Activated B cell treated with CpG ODN at 0.5 μM for 24 hours (primary cell): Measurements from ENCODE around the gene HHIP. TPM values are rescaled to one million over a fixed set of nuclear protein-coding genes. Genes with fewer than 3 reads are reported as not detected.
A peak's percentile ranks its signal among the peaks of the same experiment; 100 is the strongest.

Source experiments
- ATAC-seq: fragments of 200-7000 bp; cut with Tn5 transposase; one replicate; pipeline ENCODE4 v1.10.0; 2021; ENCODE audit warnings: low read depth, mild to moderate bottlenecking, moderate library complexity
- CTCF ChIA-PET: fragments of 350-600 bp; sonication (Branson Sonifier 250); formaldehyde crosslinking; loops from one replicate; lab custom pipeline; 2021; ENCODE audit warnings: antibody characterized with exemption; lab: Charles Lee
- POLR2A ChIA-PET: fragments of 350-600 bp; sonication (Branson Sonifier 250); formaldehyde crosslinking; loops from one replicate; lab custom pipeline; 2021; ENCODE audit warnings: antibody characterized with exemption; lab: Charles Lee
- DNase-seq: peaks from one replicate; pipeline ENCODE4 v3.0.0; 2022
- H3K27ac Mint-ChIP-seq: one replicate; pipeline ENCODE4 v1.8.0; 2020; ENCODE audit warnings: mixed read lengths
- H3K27me3 Mint-ChIP-seq: one replicate; pipeline ENCODE4 v1.8.0; 2021; ENCODE audit warnings: mixed read lengths
- H3K36me3 Mint-ChIP-seq: one replicate; pipeline ENCODE4 v1.8.0; 2021; ENCODE audit warnings: low read depth, mixed read lengths
- H3K4me1 Mint-ChIP-seq: one replicate; pipeline ENCODE4 v1.8.0; 2021; ENCODE audit warnings: mixed read lengths
- H3K4me3 Mint-ChIP-seq: one replicate; pipeline ENCODE4 v1.8.0; 2020; ENCODE audit warnings: mild to moderate bottlenecking, mixed read lengths
- H3K9me3 Mint-ChIP-seq: one replicate; pipeline ENCODE4 v1.8.0; 2020; ENCODE audit warnings: mixed read lengths
- CTCF ChIP-seq: fragments of 200-600 bp; IDR thresholded peaks from one replicate; pipeline ENCODE4 v1.8.0; 2022; ENCODE audit warnings: antibody characterized with exemption, mild to moderate bottlenecking
- intact Hi-C: fragments of 100-400 bp; cut with micrococcal nuclease; formaldehyde crosslinking; loops from one replicate; pipeline ENCODE4 v1.15.1; 2024
- total RNA-seq: library from RNA; stranded (reverse); gene quantifications from 2 replicates; pipeline ENCODE4 v1.2.3, GENCODE V29; 2022

The HHIP gene
- total RNA-seq, 1 donor from 2014 or later, result not detected

GRCh38 chr4:144645102-144645630 is 790 bp upstream of the HHIP start:
- intact Hi-C loops, result no loop called here
- POLR2A ChIA-PET, result no interaction called here
- peaks cover 29% of the 10 kb centered on the region for H3K4me1 Mint-ChIP-seq
- H3K27me3 Mint-ChIP-seq, result peaks cover 29% of the 10 kb centered on the region
- H3K9me3 Mint-ChIP-seq, result no peaks in the 10 kb centered on the region
- ATAC-seq (no peak), DNase-seq (peak; percentile 15)
- H3K4me3 Mint-ChIP-seq, result peak overlapping the region; percentile 61
- no peaks in the 10 kb centered on the region for H3K36me3 Mint-ChIP-seq
- CTCF ChIA-PET, result no interaction called here
- peak overlapping the region; percentile 46 for H3K27ac Mint-ChIP-seq
- no peak for TF ChIP-seq CTCF

- H3K9me3 Mint-ChIP-seq, result no peaks in the 10 kb centered on the region
- no peaks in the 10 kb centered on the region for H3K36me3 Mint-ChIP-seq
- peak overlapping the region; percentile 80 for H3K4me3 Mint-ChIP-seq
- TF ChIP-seq CTCF, result no peak
- no peak overlapping the region for H3K27ac Mint-ChIP-seq
- ChIA-PET CTCF (no interaction called here), POLR2A (no interaction called here)
- peaks cover 32% of the 10 kb centered on the region for H3K27me3 Mint-ChIP-seq
- H3K4me1 Mint-ChIP-seq, result peaks cover 29% of the 10 kb centered on the region
- DNase-seq (no peak), ATAC-seq (no peak)
- intact Hi-C loops, result loop anchor here (1.0 kb wide), 1 partner anchor 288 kb away; no protein-coding TSS in a partner anchor
Measured at GRCh38 chr4:144646523-144647094, 653 bp downstream of the HHIP start.

- no peak overlapping the region for H3K27ac Mint-ChIP-seq
- TF ChIP-seq CTCF, result no peak
- H3K36me3 Mint-ChIP-seq, result no peaks in the 10 kb centered on the region
- ATAC-seq (no peak), DNase-seq (no peak)
- intact Hi-C loops, result no loop called here
- POLR2A ChIA-PET, result no interaction called here
- H3K9me3 Mint-ChIP-seq, result no peaks in the 10 kb centered on the region
- peak overlapping the region; percentile 80 for H3K4me3 Mint-ChIP-seq
- CTCF ChIA-PET, result no interaction called here
- peaks cover 29% of the 10 kb centered on the region for H3K4me1 Mint-ChIP-seq
- H3K27me3 Mint-ChIP-seq, result peaks cover 32% of the 10 kb centered on the region
Measured at GRCh38 chr4:144647095-144647561, 1.2 kb downstream of the HHIP start.

GRCh38 chr4:144647590-144647989 is 1.6 kb downstream of the HHIP start:
- Mint-ChIP-seq H3K36me3 (no peaks in the 10 kb centered on the region), H3K9me3 (no peaks in the 10 kb centered on the region), H3K27me3 (peaks cover 32% of the 10 kb centered on the region), H3K4me3 (peak overlapping the region; percentile 80), H3K27ac (no peak overlapping the region), H3K4me1 (peaks cover 29% of the 10 kb centered on the region)
- intact Hi-C loops, result no loop called here
- TF ChIP-seq CTCF, result no peak
- ChIA-PET POLR2A (no interaction called here), CTCF (no interaction called here)
- ATAC-seq (no peak), DNase-seq (no peak)

GRCh38 chr4:144648042-144648441 is 2.1 kb downstream of the HHIP start:
- Mint-ChIP-seq H3K4me3 (no peak overlapping the region), H3K27me3 (peaks cover 32% of the 10 kb centered on the region), H3K27ac (no peak overlapping the region), H3K4me1 (peaks cover 29% of the 10 kb centered on the region), H3K9me3 (no peaks in the 10 kb centered on the region), H3K36me3 (no peaks in the 10 kb centered on the region)
- no peak for TF ChIP-seq CTCF
- ChIA-PET POLR2A (no interaction called here), CTCF (no interaction called here)
- ATAC-seq (no peak), DNase-seq (no peak)
- intact Hi-C loops, result no loop called here
